Stimulated activated naive CD4-positive, alpha-beta T cell treated with Interleukin-2 at 50 U/mL for 16 hours (primary cell): ENCODE data around the gene APOD.
A peak's percentile ranks its signal among the peaks of the same experiment; 100 is the strongest.
"Not testable (repeated sequence)": the region's sequence is repeated elsewhere in the genome, so short reads cannot be mapped to it uniquely, and the experiment has no call there.

Source experiments
- DNase-seq: peaks from one replicate; lab custom pipeline; 2025; lab: John Stamatoyannopoulos, UW

The APOD gene

DNA sequence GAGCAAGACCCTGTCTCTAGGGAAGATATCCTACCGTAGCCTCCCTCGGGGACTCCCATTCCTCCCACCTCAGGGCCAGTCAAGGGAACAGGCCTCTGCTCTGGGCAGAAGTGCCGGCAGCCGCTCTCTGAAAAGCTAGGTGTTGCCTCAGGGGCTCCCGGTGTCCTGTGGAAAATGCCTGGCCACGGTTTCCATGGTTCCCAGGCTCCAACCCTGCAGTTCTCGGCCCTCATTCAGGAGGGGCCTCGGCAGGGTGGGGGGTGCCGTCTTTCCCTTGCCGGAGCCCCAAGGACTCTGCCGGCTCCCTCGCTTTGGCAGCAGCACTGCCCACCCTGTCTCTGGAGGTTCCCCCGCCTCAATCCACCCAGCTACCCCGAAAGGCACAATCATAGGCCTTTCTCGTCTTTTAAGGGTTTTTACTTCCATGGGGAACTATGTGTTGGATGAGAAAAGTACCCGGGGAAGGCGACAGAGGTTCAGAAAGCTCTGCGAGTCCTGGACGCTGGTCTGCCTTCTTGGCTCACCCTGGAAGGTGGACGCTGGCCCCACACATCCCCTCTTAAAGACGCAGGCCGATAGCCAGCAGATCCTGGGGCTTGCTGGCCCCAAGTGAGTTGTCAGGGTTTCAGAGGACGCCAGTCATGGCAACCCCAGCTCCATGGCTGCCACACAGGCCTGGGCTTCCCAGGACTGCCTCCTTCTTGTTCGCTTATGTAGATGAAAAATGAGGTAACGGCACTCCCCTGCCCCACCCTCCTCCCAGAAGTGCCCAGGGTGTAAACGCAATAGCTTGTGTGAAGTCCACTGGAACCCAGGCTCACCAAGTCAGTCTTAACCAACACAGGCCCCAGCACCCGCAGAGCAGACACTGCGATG lies 34.3 kb upstream of the APOD start:
- not testable (repeated sequence) for DNase-seq

DNA sequence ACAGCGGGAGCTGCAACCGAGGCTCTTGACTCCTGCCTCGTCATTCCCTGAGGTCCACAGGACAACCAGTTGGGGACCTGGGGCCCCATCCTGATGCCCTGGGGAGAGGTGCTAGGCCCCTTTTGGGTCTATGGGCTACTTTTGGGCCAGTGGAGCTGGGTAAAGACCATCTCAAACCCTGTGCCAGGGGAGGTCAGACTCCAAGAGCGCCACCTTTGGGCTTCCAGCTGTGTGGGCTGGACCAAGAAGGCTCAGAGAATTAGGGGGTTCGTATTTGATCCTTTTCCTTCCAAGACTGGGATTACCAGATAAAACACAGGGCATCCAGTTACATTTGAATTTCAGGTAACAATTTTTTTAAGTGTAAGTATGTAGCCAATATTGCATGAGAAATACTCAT lies 33.4 kb upstream of the APOD start:
- DNase-seq = not testable (repeated sequence)

DNA sequence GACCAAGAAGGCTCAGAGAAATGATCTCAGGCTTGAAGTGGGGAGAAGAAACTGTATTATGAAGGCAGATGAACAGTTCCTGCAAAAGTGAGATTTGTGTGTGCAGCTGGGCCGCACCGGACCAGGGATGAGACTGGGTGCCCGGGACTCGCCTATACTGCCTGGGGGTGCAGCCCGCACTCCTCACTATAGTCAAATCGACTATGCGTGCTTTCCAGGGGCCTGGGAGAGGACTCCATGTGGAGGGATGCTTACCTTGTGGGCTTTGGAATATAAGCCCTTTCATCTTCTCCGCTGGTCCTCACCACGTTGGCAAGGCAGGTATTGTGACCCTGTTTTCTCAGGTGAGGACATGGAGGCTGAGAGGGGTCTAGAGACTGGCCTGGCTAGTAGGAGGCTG lies 32.9 kb upstream of the APOD start:
- DNase-seq = no peak

DNA sequence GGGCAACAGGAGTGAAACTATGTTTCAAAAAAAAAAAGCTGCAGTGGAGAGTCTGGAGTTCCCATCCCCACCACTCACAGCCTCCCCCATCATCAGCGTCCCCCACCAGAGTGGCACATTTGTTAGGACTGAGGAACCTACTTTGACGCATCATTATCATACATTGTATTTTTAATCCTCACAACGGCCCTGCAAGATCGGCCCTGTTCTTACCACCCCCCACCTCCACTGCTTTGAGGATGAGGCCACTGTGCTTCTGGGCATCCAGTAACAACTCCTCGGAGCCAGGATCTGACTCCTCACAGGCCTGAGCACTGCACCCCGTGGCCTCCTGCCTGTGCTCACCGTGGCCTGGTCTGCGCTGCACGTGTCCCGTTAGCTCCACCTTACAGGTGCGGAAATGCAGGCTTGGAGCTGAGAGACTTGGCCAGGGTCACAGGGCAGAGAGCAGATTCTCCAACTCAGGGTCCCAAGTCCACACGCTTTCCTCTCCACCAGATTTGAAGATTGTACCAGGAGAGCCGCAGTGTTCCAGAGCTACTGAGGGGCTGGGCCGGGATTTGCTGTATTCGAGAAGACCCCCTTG lies 32.3 kb upstream of the APOD start:
- not testable (repeated sequence) for DNase-seq

DNA sequence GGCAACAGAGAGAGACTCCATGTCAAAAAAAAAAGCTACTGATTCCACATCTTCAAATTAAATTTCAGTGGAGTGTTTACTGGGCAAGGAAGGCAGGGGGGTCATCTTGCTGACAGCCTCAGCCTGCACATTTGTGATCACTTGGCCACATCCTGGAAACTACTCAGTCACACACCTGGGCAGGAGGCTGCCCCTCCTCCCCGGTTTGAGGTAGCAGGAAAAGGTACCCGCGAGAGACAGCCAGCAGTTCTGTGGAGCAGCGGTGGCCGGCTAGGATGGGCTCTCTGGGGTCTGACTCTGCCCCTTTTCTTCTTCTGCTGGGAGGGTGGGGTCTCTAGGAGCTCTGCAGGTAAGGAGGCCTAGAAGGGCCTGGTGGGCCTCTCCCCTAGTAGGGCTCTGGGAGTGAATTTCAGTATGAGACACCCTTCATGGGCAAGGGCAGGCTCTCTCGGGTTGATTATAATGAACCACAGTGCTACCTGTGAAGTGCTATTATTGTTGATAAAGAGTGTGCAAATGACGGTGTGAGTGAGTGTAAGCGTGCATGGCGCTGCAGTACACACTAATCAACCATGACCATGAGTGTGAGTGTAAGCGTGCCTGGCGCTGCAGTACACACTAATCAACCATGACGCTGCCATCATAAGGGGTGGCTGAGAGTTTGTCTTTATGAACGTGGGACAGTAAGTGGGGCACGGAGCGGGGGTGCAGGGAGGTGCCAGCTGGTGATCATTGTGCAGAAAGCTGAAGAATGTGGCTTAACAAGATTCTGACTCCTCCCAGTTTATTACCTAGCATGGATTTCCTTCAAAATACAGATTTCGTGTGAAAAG lies 31.1 kb upstream of the APOD start:
- not testable (repeated sequence) for DNase-seq

DNA sequence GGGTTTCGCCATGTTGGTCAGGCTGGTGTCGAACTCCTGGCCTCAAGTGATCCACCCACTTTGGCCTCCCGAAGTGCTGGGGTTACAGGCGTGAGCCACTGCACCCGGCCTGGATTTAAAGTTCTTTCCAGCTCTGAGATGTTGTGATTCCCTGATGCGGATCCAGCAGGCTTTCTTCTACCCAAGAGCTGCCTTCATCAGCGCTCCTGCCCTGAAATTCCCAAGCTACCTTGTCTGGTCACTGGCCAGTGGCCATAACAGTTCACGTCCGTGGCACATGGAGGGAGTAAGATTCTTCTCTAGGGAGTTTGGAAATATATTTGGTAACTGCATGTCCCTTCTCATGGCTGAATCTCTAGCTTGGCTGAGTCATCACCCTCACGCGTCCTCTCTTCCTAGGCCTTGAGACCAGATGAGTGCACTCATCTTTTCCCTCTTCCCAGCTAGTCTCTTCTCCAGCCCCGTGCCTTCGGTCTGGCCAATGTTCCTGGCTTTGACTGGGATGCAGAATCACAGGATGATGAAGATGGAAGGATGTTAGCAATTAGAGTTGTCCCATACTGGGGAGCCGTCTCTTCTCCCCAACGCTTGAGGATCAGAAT lies 29.8 kb upstream of the APOD start:
- no peak for DNase-seq

DNA sequence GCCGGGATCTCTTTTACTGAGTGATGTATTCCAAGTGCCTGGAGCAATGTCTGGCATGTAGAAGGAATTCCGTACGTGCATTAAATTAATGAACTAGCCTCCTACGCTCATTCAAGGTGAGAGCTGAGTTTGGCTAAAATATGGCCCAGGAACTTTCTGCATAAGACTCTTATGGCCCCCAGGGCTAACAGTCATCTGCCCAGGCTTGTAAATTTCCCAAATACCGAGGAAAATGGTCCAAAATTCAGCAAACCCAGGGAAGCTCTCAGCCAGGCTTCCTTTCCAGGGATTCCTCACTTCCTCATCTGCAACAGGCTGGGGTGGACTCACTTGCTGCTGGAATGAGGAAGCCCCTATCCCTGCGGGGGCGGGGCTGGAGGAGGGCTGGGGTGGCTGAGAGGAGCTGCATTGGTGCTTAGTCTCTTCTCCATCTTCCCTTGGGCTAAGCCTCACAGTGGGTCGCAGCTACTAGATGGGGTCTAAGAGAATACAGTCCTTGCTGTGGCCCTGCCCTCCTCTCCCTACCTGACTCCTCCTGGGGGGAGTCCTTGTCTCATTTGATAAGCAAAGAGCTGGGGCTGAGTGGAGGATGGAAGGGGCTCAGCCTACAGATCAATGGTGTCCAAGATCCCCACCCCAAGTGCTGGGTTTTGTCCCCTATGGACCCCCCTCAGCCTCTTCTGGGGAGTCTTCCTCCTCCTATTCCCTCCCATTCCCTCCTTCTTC lies 28.5 kb upstream of the APOD start:
- DNase-seq = no peak

DNA sequence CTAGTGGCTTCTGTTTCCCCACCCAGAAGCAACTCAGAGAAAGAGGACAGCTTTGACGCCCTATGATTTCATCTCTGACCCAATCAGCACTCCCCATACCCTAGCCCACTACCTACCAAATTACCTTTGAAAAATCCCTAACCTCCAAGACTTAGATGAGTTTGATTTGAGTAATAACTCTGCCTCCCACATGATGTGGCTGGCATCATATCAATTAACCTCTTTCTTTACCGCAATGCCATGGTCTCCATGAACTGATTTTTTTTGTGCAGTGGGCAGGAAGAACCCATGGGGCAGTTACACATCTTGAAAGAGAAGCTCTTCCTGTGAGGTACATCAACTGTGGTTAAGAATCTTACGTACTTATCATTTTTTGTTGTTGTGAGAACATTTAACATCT lies 25.5 kb upstream of the APOD start:
- peak; percentile 19 for DNase-seq

DNA sequence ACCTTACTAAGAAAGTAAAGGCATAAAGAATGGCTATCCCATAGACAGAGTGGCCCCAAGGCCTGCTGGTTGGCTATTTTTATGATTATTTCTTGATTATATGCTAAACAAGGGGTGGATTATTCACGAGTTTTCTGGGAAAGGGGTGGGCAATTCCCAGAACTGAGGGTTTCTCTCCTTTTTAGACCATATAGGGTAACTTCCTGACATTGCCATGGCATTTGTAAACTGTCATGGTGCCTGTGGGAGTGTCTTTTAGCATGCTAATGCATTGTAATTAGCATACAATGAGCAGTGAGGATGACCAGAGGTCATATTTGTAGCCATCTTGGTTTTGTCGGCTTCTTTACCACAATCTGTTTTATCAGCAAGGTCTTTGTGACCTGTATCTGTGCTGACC lies 18.0 kb upstream of the APOD start:
- DNase-seq = not testable (repeated sequence)

DNA sequence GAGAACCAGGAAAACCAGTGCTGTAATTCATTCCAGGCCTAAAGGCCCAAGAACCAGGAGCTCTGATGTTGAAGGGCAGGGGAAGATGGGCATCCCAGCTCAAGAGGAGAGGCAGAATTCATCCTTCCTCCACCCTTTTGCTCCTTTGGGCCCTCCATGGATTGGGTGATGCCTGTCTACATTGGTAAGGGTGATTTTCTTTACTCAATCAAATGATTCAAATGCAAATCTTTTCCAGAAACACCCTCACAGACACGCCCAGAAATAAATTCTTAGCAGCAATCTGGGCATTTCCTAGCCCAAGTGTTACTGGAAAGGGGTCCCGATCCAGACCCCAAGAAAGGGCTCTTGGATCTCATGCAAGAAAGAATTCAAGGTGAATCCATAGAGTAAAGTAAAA lies 17.6 kb upstream of the APOD start:
- DNase-seq = no peak

DNA sequence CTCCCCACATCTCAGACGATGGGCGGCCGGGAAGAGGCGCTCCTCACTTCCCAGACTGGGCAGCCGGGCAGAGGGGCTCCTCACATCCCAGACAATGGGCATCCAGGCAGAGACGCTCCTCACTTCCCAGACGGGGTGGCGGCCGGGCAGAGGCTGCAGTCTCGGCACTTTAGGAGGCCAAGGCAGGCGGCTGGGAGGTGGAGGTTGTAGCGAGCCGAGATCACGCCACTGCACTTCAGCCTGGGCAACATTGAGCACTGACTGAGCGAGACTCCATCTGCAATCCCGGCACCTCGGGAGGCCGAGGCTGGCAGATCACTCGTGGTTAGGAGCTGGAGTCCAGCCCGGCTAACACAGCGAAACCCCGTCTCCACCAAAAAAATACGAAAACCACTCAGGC lies 16.2 kb upstream of the APOD start:
- DNase-seq = not testable (repeated sequence)

DNA sequence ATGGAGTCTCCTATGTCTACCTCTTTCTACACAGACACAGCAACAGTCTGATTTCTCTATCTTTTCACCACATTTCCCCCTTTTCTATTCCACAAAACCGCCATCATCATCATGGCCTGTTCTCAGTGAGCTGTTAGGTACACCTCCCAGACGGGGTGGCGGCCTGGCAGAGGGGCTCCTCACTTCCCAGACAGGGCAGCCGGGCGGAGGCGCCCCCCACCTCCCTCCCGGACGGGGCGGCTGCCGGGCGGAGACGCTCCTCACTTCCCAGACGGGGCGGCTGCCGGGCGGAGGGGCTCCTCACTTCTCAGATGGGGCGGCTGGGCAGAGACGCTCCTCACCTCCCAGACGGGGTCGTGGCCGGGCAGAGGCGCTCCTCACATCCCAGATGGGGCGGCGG lies 15.8 kb upstream of the APOD start:
- DNase-seq = not testable (repeated sequence)

DNA sequence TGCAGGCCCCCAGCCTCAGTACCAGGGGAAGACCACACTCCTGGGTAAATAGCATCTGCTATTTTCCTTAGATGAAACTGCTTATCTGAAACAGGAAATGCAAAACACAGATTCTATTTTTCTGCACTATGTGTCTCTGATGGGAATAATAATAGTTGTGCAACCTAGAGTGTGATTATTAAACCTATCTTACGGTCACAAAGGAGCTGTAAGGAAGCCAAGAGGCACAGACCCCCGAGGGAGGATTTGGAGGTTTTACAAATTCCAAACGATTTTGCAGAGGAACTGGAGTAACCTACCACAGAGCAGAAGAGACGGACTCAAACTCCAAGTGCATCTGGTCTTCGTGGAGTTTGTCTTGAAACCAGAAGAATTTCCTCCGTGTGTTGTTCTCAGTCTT lies 14.1 kb upstream of the APOD start:
- no peak for DNase-seq

DNA sequence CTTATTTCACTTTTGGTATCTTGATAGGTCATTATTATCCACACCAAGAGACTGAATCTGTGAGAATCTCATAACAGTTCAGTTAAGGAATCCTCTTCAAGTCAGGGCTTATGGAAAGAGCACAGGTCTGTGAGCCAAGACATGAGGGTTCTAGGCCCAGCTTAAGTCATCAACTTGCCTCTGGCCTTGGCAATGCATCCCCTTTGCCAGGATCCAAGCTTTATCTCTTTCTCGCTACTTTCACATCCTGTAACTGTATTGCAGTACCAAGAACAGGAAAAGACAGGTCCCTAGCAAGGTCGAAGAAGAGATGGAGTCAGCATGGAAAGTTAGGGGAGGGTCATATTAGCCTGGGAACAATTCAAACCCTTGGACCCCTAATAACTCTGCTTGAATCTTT lies 13.5 kb upstream of the APOD start:
- no peak for DNase-seq

DNA sequence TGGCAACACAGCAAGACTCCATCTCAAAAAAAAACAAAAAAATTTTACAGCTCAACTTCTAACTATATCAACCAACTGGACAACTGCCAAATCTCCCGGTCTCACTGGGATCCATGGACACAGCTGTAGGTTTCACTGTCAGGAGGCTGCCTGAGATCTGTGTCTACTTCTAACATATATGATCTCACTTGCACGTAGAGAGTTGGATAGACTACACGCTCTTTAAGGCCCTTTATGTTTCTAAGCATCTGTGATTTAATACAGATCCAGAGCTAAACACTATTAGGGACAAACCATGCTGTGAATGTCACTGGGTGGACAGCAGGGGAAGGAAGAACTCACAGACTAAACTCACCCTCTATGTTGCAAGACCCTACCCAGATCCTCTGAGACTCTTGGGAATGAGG lies 13.0 kb upstream of the APOD start:
- no peak for DNase-seq

DNA sequence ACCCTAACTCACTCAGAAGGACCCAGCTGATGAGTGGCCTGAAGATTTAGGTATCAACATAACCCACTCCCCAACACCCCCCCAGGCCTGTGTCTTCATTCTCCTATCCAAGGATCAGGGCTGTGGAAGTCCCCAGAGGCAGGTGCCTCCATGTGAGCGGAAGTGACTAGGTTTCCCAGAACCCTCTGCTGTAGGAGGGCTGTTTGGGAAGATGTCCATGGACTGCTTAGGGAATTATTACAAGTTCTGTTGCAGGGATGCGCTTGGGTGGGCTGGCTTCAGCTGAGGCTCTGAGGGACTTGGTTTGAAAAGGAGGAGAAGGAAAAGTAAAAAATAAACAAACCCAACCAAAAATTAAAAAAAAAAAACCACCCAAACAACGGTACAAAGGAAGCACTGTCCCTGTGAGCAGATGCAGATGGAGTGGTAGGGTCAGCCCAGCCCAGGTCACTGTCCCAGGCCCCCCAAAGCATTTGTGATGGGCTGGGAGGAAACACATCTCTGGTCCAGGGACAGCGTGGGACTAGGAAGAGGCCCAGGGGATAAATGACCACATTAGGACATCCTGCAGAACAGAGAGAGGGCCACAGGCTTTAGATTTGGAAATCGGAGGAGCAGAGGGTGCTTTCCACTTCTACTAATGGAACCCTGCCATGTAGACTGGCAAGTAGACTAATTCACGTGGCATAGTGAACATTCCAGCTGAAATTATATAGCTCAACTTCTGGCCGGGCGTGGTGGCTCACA lies 12.2 kb upstream of the APOD start:
- no peak for DNase-seq

DNA sequence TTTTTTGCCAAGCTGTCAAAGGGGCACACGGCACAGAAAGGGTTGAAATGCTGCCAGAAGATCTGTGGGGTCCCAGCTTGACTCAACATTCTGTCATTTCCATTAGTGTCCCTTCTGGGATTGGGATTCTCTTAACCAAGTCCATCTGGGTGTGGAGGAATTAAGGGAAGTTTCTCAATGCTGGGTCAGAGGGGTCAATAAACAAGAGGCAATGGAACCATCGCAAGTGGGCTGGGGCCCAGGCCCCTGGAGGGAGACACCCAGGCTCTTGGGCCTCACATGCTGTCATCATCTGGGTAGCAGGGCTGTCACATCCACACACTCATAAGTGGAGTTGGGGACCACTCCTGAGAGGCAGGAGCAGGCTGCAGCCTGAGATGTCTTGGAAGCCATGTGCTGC lies 8.1 kb upstream of the APOD start:
- DNase-seq = no peak

DNA sequence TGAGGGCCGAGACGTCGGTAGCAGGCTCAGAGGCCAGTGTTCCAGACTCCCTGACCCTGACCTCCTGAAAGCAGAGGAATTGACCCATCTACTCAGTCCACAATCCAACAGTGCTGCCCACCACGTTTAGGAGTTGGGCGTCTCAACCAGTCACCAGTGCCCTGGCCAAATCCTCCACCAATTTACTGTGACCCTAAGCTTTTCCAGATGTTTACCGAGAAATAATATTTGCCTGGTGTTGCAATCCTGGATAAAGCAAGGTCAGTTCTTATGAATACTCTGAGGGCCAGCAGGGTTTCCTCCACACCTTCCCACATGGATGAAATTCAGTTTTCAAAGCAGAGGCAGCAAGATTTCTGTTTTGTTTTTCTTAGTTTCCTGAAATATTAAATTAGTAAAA lies 7.5 kb upstream of the APOD start:
- no peak for DNase-seq

DNA sequence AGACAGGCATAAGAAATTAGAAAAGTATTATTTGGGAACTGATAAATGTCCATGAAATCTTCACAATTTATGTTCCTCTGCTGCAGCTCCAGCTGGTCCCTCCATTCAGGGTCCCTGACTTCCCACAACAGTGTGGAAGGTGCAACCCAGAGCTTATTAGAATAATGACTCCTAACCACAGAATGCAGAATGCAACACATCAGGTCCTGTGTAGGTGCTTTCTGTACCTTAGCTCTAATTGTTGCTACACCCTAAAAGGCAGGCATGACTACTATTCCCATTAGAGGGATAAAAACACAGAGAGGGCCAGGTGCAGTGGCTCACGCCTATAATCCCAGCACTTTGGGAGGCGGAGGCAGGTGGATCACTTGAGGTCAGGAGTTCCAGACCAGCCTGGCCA lies 6.6 kb upstream of the APOD start:
- not testable (repeated sequence) for DNase-seq

DNA sequence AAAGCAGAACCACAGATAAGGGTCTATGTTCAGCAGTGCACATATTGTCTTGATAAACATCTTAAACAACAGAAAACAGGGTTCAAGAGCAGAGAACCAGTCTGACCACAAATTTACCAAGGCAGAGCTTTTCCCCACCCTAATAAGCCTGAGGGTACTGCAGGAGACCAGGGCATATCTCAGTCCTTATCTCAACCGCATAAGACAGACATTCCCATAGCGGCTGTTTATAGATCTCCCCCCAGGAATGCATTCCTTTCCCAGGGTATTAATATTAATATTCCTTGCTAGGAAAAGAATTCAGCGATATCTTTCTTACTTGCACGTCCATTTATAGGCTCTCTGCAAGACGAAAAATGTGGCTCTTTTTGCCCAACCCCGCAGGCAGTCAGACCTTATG lies 6.1 kb upstream of the APOD start:
- not testable (repeated sequence) for DNase-seq

DNA sequence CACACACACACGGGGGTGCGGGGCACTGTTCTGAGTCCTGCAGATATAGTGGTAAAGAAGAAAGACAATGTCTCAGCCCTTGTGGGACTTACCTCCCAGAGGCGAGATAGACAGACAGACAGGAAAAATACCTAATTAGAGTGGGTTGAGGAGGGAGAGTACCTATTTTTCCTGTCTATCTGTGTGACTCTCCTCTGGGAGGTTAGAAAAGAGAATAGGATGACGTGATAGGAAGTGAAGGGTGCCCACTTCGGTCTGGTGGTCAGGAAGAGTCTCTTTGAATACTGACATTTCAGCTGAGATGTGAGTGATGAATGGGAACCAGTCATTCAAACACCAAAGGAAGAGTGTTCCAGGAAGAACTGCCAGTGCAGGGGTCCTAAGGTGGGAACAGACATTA lies 4.1 kb upstream of the APOD start:
- no peak for DNase-seq
